ENCODE results near the gene OR6S1. TPM values are rescaled to one million over a fixed set of nuclear protein-coding genes. Genes with fewer than 3 reads are reported as not detected.

The OR6S1 gene
- total and polyA plus RNA-seq, 7 experiments from 2014 or later: not detected

DNA sequence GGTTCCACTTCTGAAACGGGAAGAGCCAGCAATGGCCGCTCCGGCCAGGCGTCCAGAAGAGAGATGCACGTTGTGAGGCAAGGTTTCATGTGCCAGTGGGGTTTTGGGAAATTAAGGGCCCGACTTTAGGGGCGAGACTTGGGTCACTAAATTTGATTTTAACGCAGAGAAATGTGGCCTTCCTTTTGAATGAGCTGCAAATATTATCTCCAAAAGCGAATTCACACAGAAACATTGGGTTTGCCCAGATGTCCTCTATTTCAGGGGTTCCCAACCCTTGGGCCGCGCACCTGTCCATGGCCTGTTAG is 40.6 kb upstream of the OR6S1 start:
- H3K27me3 ChIP-seq (ENCODE audit: control insufficient read depth in 2 of 2, insufficient read depth in 2 of 2, low read length in 2 of 2): no peaks in the 10 kb centered on the region
- H3K4me1 Mint-ChIP-seq: peaks cover 14 to 35% (median 32%) of the 10 kb centered on the region in 7 donors
- H3K4me1 ChIP-seq (ENCODE audit: control insufficient read depth in 2 of 2, insufficient read depth in 2 of 2, low read length in 2 of 2): peaks cover 18 to 24% of the 10 kb centered on the region in 2 donors
- DNase-seq (no peak), ATAC-seq (no peak)
- H3K36me3 ChIP-seq (ENCODE audit: control insufficient read depth in 2 of 3, insufficient read depth in 3 of 3, low read length in 3 of 3): peaks cover 0 to 6% (median 0%) of the 10 kb centered on the region in 3 experiments
- POLR2A ChIA-PET: interaction anchor here (0.6 to 6.2 kb wide), 22 partner anchors 9 to 701 kb away, joined by 3 to 73 read pairs (median 4); partner anchors contain the start of genes APEX1, OSGEP, PARP2 and PIP4P1
- H3K36me3 Mint-ChIP-seq: peaks cover 0 to 3% (median 0%) of the 10 kb centered on the region in 5 donors
- intact Hi-C loops (cut with micrococcal nuclease): loop anchor here (1.0 to 5.0 kb wide), 14 partner anchors 213 to 795 kb away; partner anchors contain the start of genes APEX1 (in 2 of the 2), CHD8 (in 1 of the 2), HNRNPC (in 1 of the 2) and METTL17 (in 1 of the 2)
- peak overlapping the region; percentile 98 for H3K4me3 ChIP-seq (ENCODE audit: low read length)
- CTCF ChIA-PET: interaction anchor here (1.0 to 4.3 kb wide), 12 partner anchors 10 to 354 kb away, joined by 3 to 30 read pairs (median 8); partner anchors contain the start of genes APEX1, OSGEP and PARP2
- H3K27me3 Mint-ChIP-seq: no peaks in the 10 kb centered on the region
- H3K9me3 Mint-ChIP-seq: peaks cover 0 to 9% (median 0%) of the 10 kb centered on the region in 11 donors
- H3K4me3 Mint-ChIP-seq: no peak overlapping the region
- H3K27ac Mint-ChIP-seq: no peak overlapping the region
- peak overlapping the region; percentile 91 for H3K27ac ChIP-seq (ENCODE audit: low read depth, low read length)
- H3K9me3 ChIP-seq (ENCODE audit: control insufficient read depth in 2 of 3, low read length in 3 of 3): no peaks in the 10 kb centered on the region

DNA sequence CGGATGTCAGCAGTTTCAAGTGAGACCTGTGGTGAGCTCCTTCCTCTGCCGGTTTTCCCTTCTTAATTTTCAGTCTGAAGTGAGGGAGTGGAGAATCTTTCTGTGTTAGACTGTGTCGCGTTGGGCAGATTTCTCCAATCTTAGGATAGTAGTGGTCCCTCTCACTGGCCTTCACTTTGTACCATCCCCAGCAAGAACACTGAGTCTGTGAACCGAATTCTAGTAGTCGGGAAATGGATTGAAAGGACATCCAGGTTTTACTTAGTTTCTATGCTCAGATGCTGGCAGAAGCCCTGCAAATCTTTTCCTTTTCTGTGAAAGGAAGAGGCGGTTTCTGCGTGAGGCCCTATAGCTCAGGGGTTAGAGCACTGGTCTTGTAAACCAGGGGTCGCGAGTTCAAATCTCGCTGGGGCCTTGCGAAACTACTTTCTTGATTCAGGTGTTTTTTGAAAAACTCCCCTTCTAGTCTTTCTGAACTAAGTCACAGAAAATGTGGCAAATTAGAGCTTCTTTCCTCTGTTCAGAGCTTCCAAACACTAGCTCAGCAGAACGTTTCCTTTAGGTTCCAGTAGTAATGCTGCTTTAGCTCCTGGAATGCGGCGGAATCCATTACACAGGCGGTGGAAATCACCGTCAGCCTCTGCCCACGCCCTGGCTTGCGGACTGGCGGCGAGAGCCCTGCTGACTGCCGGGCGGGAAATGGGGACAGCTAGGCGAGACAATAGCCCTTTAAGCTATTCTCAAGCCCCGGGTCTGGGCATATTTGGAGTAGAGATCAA is 40.0 kb upstream of the OR6S1 start:
- POLR2A ChIA-PET: interaction anchor here (0.6 to 6.2 kb wide), 25 partner anchors 9 to 701 kb away, joined by 3 to 73 read pairs (median 4); partner anchors contain the start of genes APEX1, OSGEP, PARP2 and PIP4P1
- peaks cover 18 to 24% of the 10 kb centered on the region in 2 donors for H3K4me1 ChIP-seq (ENCODE audit: control insufficient read depth in 2 of 2, insufficient read depth in 2 of 2, low read length in 2 of 2)

DNA sequence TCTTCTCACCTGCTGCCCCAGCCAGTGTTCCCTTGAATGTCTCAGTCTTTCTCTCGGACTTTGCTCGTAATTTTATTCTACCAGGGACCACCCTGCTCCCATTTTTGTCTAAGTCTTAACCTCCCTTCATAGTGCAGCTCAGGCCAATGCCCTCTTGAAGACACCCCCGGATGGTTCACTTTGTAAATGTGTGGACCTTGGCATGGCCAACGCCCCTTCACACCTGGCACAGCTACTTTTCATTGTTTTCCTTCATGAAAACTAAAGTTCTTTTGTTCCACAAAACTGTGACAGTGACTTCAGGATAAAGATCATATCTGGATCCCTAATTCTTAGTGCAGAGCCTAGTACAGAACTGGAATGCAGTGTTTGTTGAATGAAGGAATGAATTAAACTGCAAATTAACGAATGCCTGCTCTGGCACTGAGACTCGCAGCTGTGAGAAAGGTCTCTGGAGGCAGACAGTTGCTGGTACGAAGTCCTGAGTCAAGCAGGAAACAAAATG is 39.4 kb upstream of the OR6S1 start:
- ATAC-seq (no peak), DNase-seq (no peak)
- H3K4me3 ChIP-seq (ENCODE audit: low read length): peak overlapping the region; percentile 98
- CTCF ChIA-PET: interaction anchor here (0.6 to 4.3 kb wide), 12 partner anchors 11 to 353 kb away, joined by 3 to 30 read pairs (median 8); partner anchors contain the start of gene PARP2
- no peaks in the 10 kb centered on the region for H3K27me3 ChIP-seq (ENCODE audit: control insufficient read depth in 2 of 2, insufficient read depth in 2 of 2, low read length in 2 of 2)
- H3K27ac ChIP-seq (ENCODE audit: low read depth, low read length): peak overlapping the region; percentile 91
- Mint-ChIP-seq H3K4me1 (peaks cover 10 to 35% (median 29%) of the 10 kb centered on the region in 7 donors), H3K4me3 (no peak overlapping the region), H3K36me3 (peaks cover 0 to 3% (median 0%) of the 10 kb centered on the region in 5 donors), H3K27me3 (peaks cover 0 to 6% (median 0%) of the 10 kb centered on the region in 5 donors), H3K9me3 (peaks cover 0 to 9% (median 0%) of the 10 kb centered on the region in 11 donors), H3K27ac (no peak overlapping the region)
- peaks cover 18 to 24% of the 10 kb centered on the region in 2 donors for H3K4me1 ChIP-seq (ENCODE audit: control insufficient read depth in 2 of 2, insufficient read depth in 2 of 2, low read length in 2 of 2)
- intact Hi-C loops (cut with micrococcal nuclease): loop anchor here (1.0 to 5.0 kb wide), 8 partner anchors 18 to 586 kb away; partner anchors contain the start of genes PARP2 (in 2 of the 2), HNRNPC (in 1 of the 2), METTL17 (in 1 of the 2) and TMEM253 (in 1 of the 2)
- POLR2A ChIA-PET: interaction anchor here (0.6 to 6.2 kb wide), 15 partner anchors 10 to 702 kb away, joined by 3 to 73 read pairs (median 15); partner anchors contain the start of genes APEX1, PARP2, PIP4P1 and TEP1
- H3K9me3 ChIP-seq (ENCODE audit: control insufficient read depth in 2 of 3, low read length in 3 of 3): no peaks in the 10 kb centered on the region
- peaks cover 0 to 6% (median 0%) of the 10 kb centered on the region in 3 experiments for H3K36me3 ChIP-seq (ENCODE audit: control insufficient read depth in 2 of 3, insufficient read depth in 3 of 3, low read length in 3 of 3)

More for the DNA sequence above, 40.0 kb upstream of the OR6S1 start:
- ATAC-seq (peak; percentile 47), DNase-seq (peak; percentile 62 to 93 (median 90))
- Histone ChIP-seq H3K36me3 (ENCODE audit: control insufficient read depth in 2 of 3, insufficient read depth in 3 of 3, low read length in 3 of 3) (peaks cover 0 to 6% (median 0%) of the 10 kb centered on the region in 3 experiments), H3K4me3 (ENCODE audit: low read length) (peak overlapping the region; percentile 98), H3K27ac (ENCODE audit: low read depth, low read length) (peak overlapping the region; percentile 91), H3K9me3 (ENCODE audit: control insufficient read depth in 2 of 3, low read length in 3 of 3) (no peaks in the 10 kb centered on the region), H3K27me3 (ENCODE audit: control insufficient read depth in 2 of 2, insufficient read depth in 2 of 2, low read length in 2 of 2) (no peaks in the 10 kb centered on the region)
- Mint-ChIP-seq H3K4me3 (no peak overlapping the region), H3K27me3 (peaks cover 0 to 2% (median 0%) of the 10 kb centered on the region in 5 donors), H3K36me3 (peaks cover 0 to 3% (median 0%) of the 10 kb centered on the region in 5 donors), H3K9me3 (peaks cover 0 to 9% (median 0%) of the 10 kb centered on the region in 11 donors), H3K4me1 (peaks cover 14 to 35% (median 32%) of the 10 kb centered on the region in 7 donors), H3K27ac (no peak overlapping the region)
- CTCF ChIA-PET: interaction anchor here (0.6 to 4.3 kb wide), 14 partner anchors 11 to 354 kb away, joined by 3 to 30 read pairs (median 7); partner anchors contain the start of genes APEX1, OSGEP and PARP2
- intact Hi-C loops (cut with micrococcal nuclease): loop anchor here (1.0 to 5.0 kb wide), 17 partner anchors 18 to 795 kb away; partner anchors contain the start of genes APEX1 (in 2 of the 2), PARP2 (in 2 of the 2), CHD8 (in 1 of the 2) and HNRNPC (in 1 of the 2)

DNA sequence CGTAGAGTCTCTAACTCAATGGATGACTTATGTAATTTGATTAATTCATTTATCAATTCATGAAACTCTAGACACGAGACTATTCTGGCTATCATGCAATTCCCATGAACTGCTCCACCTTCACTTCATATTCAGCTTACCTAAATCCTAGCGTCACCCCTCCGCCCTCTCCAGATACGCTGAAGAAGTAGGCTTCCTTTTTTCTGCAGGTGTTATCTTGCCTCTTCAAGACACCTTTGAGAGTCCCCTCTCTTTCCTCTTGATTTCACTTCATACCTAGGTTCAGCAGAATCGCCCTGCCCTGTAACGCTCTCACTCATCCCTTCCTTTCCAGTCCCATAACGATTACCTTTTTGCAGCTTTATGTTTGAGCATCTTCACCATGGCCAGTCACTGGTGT is 38.9 kb upstream of the OR6S1 start:
- Mint-ChIP-seq H3K27ac (peak overlapping the region in 1 of 9 donors; percentile 15), H3K27me3 (peaks cover 0 to 6% (median 0%) of the 10 kb centered on the region in 5 donors), H3K36me3 (peaks cover 0 to 3% (median 0%) of the 10 kb centered on the region in 5 donors), H3K4me3 (no peak overlapping the region), H3K9me3 (peaks cover 0 to 9% (median 0%) of the 10 kb centered on the region in 11 donors), H3K4me1 (peaks cover 10 to 35% (median 32%) of the 10 kb centered on the region in 7 donors)
- H3K36me3 ChIP-seq (ENCODE audit: control insufficient read depth in 2 of 3, insufficient read depth in 3 of 3, low read length in 3 of 3): peaks cover 0 to 6% (median 0%) of the 10 kb centered on the region in 3 experiments
- H3K27ac ChIP-seq (ENCODE audit: low read depth, low read length): no peak overlapping the region
- intact Hi-C loops (cut with micrococcal nuclease): loop anchor here (5.0 kb wide), 5 partner anchors 292 to 587 kb away; partner anchors contain the start of genes HNRNPC (in 1 of the 2), METTL17 (in 1 of the 2) and TMEM253 (in 1 of the 2)
- ChIA-PET POLR2A (interaction anchor here (0.5 to 6.2 kb wide), 7 partner anchors 11 to 266 kb away, joined by 3 to 73 read pairs (median 18); partner anchors contain the start of gene TEP1), CTCF (interaction anchor here (2.2 to 4.3 kb wide), 3 partner anchors 12 to 71 kb away, joined by 5 to 30 read pairs (median 19); no protein-coding TSS in a partner anchor)
- H3K4me1 ChIP-seq (ENCODE audit: control insufficient read depth in 2 of 2, insufficient read depth in 2 of 2, low read length in 2 of 2): peaks cover 18 to 24% of the 10 kb centered on the region in 2 donors
- no peaks in the 10 kb centered on the region for H3K9me3 ChIP-seq (ENCODE audit: control insufficient read depth in 2 of 3, low read length in 3 of 3)
- H3K27me3 ChIP-seq (ENCODE audit: control insufficient read depth in 2 of 2, insufficient read depth in 2 of 2, low read length in 2 of 2): no peaks in the 10 kb centered on the region
- ATAC-seq (no peak), DNase-seq (no peak)
- peak overlapping the region; percentile 98 for H3K4me3 ChIP-seq (ENCODE audit: low read length)

DNA sequence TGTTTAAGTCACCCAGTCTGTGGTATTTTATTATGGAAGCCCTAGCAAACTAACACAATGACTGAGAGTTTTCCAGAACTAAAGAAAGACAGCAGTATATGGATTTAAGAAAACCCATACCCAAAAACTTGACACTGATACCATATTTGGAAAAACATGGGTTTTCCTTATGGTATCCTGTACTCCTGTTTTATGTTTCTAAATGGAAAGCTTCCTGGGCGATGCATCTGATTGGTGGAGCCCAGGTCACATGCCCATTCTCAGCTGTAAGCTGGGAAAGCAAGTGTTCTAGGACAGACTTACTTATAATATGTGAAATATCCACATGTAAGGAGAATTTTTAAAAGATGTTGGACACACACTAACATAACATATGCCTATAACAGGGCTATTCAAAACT is 38.4 kb upstream of the OR6S1 start:
- H3K36me3 ChIP-seq (ENCODE audit: control insufficient read depth in 2 of 3, insufficient read depth in 3 of 3, low read length in 3 of 3): peaks cover 0 to 6% (median 0%) of the 10 kb centered on the region in 3 experiments
- peaks cover 0 to 6% (median 0%) of the 10 kb centered on the region in 5 donors for H3K27me3 Mint-ChIP-seq
- CTCF ChIA-PET: interaction anchor here (0.6 to 4.3 kb wide), 3 partner anchors 12 to 71 kb away, joined by 3 to 30 read pairs (median 19); no protein-coding TSS in a partner anchor
- no peak overlapping the region for H3K27ac ChIP-seq (ENCODE audit: low read depth, low read length)
- peaks cover 0 to 3% (median 0%) of the 10 kb centered on the region in 5 donors for H3K36me3 Mint-ChIP-seq
- H3K9me3 Mint-ChIP-seq: peaks cover 0 to 9% (median 0%) of the 10 kb centered on the region in 11 donors
- no peak overlapping the region for H3K27ac Mint-ChIP-seq
- DNase-seq: no peak
- ATAC-seq: no peak
- peaks cover 18 to 24% of the 10 kb centered on the region in 2 donors for H3K4me1 ChIP-seq (ENCODE audit: control insufficient read depth in 2 of 2, insufficient read depth in 2 of 2, low read length in 2 of 2)
- H3K4me3 ChIP-seq (ENCODE audit: low read length): no peak overlapping the region
- POLR2A ChIA-PET: interaction anchor here (0.5 to 6.2 kb wide), 7 partner anchors 11 to 265 kb away, joined by 3 to 73 read pairs (median 18); partner anchors contain the start of gene TEP1
- H3K27me3 ChIP-seq (ENCODE audit: control insufficient read depth in 2 of 2, insufficient read depth in 2 of 2, low read length in 2 of 2): no peaks in the 10 kb centered on the region
- intact Hi-C loops (cut with micrococcal nuclease): loop anchor here (5.0 kb wide), 5 partner anchors 292 to 587 kb away; partner anchors contain the start of genes HNRNPC (in 1 of the 2), METTL17 (in 1 of the 2) and TMEM253 (in 1 of the 2)
- no peaks in the 10 kb centered on the region for H3K9me3 ChIP-seq (ENCODE audit: control insufficient read depth in 2 of 3, low read length in 3 of 3)
- peaks cover 10 to 31% (median 27%) of the 10 kb centered on the region in 7 donors for H3K4me1 Mint-ChIP-seq
- no peak overlapping the region for H3K4me3 Mint-ChIP-seq

Measured in naive thymus-derived CD4-positive, alpha-beta T cell (primary cell).